ENCODE measurements around the gene SMARCA1. TPM values are rescaled to one million over a fixed set of nuclear protein-coding genes. Genes with fewer than 3 reads are reported as not detected.

The SMARCA1 gene
- total and polyA plus RNA-seq, 2 experiments from 2014 or later = 30.1 to 51.8 TPM

DNA sequence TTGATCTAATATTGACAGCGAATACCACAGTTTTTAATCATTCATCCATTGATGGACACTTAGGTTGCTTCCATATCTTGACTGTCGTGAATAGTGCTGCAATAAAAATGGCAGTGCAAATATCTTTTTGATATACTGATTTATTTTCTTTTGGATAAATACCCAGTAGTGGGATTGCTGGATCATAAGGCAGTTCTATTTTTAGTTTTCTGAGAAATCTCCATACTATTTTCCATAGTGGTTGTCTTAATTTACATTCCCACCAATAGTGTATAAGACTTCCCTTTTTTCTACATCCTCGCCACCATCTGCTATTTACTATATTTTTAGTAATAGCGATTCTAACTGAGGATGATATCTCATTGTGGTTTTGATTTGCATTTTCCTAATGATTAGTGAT lies 100.1 kb downstream of the SMARCA1 start:
- ATAC-seq (no peak), DNase-seq (ENCODE audit: low spot score) (no peak)
- H3K27me3 Mint-ChIP-seq (ENCODE audit: insufficient read depth, low read depth, poor library complexity) = peaks cover 7% of the 10 kb centered on the region

More for the DNA sequence above, 100.1 kb downstream of the SMARCA1 start:
- Mint-ChIP-seq H3K4me3 (no peak overlapping the region), H3K36me3 (ENCODE audit: low read depth) (peaks cover 40% of the 10 kb centered on the region), H3K9me3 (peaks cover 73% of the 10 kb centered on the region), H3K27ac (no peak overlapping the region), H3K4me1 (no peaks in the 10 kb centered on the region)
- Histone ChIP-seq H3F3A (replicated peaks; ENCODE audit: low read depth) (no peaks in the 10 kb centered on the region), H3K79me2 (replicated peaks; ENCODE audit: insufficient read depth) (no peaks in the 10 kb centered on the region), H3K9me2 (ENCODE audit: insufficient read depth) (no peaks in the 10 kb centered on the region), H3K4me2 (no peak overlapping the region), H3K4me1 (ENCODE audit: insufficient read depth) (no peaks in the 10 kb centered on the region), H3K36me3 (ENCODE audit: insufficient read depth) (no peaks in the 10 kb centered on the region), H3K27ac (ENCODE audit: low read depth) (no peak overlapping the region), H4K20me1 (replicated peaks; ENCODE audit: insufficient read depth) (no peaks in the 10 kb centered on the region), H2AFZ (no peak overlapping the region), H3K4me3 (no peak overlapping the region), H3K27me3 (ENCODE audit: insufficient read depth) (no peaks in the 10 kb centered on the region)
- no peak for TF ChIP-seq NANOG (IDR thresholded peaks at IDR 0.05; ENCODE audit: borderline replicate concordance)
- TF ChIP-seq POLR2AphosphoS5 (IDR thresholded peaks at IDR 0.05; ENCODE audit: low read depth) = no peak
- TF ChIP-seq ZNF114 (CRISPR knock-in tag; IDR thresholded peaks at IDR 0.05) = no peak
- TF ChIP-seq, protein P1, sequence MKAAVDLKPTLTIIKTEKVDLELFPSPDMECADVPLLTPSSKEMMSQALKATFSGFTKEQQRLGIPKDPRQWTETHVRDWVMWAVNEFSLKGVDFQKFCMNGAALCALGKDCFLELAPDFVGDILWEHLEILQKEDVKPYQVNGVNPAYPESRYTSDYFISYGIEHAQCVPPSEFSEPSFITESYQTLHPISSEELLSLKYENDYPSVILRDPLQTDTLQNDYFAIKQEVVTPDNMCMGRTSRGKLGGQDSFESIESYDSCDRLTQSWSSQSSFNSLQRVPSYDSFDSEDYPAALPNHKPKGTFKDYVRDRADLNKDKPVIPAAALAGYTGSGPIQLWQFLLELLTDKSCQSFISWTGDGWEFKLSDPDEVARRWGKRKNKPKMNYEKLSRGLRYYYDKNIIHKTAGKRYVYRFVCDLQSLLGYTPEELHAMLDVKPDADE (IDR thresholded peaks at IDR 0.05) = no peak
- TF ChIP-seq, protein P2, sequence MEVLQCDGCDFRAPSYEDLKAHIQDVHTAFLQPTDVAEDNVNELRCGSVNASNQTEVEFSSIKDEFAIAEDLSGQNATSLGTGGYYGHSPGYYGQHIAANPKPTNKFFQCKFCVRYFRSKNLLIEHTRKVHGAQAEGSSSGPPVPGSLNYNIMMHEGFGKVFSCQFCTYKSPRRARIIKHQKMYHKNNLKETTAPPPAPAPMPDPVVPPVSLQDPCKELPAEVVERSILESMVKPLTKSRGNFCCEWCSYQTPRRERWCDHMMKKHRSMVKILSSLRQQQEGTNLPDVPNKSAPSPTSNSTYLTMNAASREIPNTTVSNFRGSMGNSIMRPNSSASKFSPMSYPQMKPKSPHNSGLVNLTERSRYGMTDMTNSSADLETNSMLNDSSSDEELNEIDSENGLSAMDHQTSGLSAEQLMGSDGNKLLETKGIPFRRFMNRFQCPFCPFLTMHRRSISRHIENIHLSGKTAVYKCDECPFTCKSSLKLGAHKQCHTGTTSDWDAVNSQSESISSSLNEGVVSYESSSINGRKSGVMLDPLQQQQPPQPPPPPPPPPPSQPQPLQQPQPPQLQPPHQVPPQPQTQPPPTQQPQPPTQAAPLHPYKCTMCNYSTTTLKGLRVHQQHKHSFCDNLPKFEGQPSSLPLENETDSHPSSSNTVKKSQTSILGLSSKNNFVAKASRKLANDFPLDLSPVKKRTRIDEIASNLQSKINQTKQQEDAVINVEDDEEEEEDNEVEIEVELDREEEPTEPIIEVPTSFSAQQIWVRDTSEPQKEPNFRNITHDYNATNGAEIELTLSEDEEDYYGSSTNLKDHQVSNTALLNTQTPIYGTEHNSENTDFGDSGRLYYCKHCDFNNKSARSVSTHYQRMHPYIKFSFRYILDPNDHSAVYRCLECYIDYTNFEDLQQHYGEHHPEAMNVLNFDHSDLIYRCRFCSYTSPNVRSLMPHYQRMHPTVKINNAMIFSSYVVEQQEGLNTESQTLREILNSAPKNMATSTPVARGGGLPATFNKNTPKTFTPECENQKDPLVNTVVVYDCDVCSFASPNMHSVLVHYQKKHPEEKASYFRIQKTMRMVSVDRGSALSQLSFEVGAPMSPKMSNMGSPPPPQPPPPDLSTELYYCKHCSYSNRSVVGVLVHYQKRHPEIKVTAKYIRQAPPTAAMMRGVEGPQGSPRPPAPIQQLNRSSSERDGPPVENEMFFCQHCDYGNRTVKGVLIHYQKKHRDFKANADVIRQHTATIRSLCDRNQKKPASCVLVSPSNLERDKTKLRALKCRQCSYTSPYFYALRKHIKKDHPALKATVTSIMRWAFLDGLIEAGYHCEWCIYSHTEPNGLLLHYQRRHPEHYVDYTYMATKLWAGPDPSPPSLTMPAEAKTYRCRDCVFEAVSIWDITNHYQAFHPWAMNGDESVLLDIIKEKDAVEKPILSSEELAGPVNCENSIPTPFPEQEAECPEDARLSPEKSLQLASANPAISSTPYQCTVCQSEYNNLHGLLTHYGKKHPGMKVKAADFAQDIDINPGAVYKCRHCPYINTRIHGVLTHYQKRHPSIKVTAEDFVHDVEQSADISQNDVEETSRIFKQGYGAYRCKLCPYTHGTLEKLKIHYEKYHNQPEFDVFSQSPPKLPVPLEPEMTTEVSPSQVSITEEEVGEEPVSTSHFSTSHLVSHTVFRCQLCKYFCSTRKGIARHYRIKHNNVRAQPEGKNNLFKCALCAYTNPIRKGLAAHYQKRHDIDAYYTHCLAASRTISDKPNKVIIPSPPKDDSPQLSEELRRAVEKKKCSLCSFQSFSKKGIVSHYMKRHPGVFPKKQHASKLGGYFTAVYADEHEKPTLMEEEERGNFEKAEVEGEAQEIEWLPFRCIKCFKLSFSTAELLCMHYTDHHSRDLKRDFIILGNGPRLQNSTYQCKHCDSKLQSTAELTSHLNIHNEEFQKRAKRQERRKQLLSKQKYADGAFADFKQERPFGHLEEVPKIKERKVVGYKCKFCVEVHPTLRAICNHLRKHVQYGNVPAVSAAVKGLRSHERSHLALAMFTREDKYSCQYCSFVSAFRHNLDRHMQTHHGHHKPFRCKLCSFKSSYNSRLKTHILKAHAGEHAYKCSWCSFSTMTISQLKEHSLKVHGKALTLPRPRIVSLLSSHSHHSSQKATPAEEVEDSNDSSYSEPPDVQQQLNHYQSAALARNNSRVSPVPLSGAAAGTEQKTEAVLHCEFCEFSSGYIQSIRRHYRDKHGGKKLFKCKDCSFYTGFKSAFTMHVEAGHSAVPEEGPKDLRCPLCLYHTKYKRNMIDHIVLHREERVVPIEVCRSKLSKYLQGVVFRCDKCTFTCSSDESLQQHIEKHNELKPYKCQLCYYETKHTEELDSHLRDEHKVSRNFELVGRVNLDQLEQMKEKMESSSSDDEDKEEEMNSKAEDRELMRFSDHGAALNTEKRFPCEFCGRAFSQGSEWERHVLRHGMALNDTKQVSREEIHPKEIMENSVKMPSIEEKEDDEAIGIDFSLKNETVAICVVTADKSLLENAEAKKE (CRISPR knock-in tag; IDR thresholded peaks at IDR 0.05) = no peak
- TF ChIP-seq EZH2 (IDR thresholded peaks at IDR 0.05; ENCODE audit: low read depth, unreplicated experiment) = no peak
- TF ChIP-seq JUNB (IDR thresholded peaks at IDR 0.05; ENCODE audit: unreplicated experiment) = no peak
